ENCODE measurements around the gene ASNSD1.
"Not testable (repeated sequence)": the region's sequence is repeated elsewhere in the genome, so short reads cannot be mapped to it uniquely, and the experiment has no call there.

ASNSD1 gene

GRCh38 chr2:189659734-189660133 lies 1.5 kb upstream of the ASNSD1 start:
- no peaks in the 10 kb centered on the region for H3K9me3 ChIP-seq (ENCODE audit: severe bottlenecking)
- no peak overlapping the region for H3K4me3 ChIP-seq (ENCODE audit: low read depth, low read length)
- no peak overlapping the region for H3K27ac ChIP-seq
- no peak for DNase-seq
- peaks cover 6% of the 10 kb centered on the region for H3K36me3 ChIP-seq
- no peak for TF ChIP-seq CTCF (IDR thresholded peaks at IDR 0.05; ENCODE audit: low read depth, low read length)
- no peaks in the 10 kb centered on the region for H3K27me3 ChIP-seq (ENCODE audit: insufficient read depth, low read depth, severe bottlenecking)

GRCh38 chr2:189660803-189661147 lies 484 bp upstream of the ASNSD1 start:
- Histone ChIP-seq H3K4me3 (ENCODE audit: low read depth, low read length) (no peak overlapping the region), H3K9me3 (ENCODE audit: severe bottlenecking) (no peaks in the 10 kb centered on the region), H3K27me3 (ENCODE audit: insufficient read depth, low read depth, severe bottlenecking) (no peaks in the 10 kb centered on the region), H3K36me3 (peaks cover 13% of the 10 kb centered on the region), H3K27ac (no peak overlapping the region)
- no peak for TF ChIP-seq CTCF (IDR thresholded peaks at IDR 0.05; ENCODE audit: low read depth, low read length)
- DNase-seq = no peak

- H3K36me3 ChIP-seq = peaks cover 25% of the 10 kb centered on the region
- DNase-seq = no peak
Measured at GRCh38 chr2:189661957-189662321, 680 bp downstream of the ASNSD1 start.

GRCh38 chr2:189662669-189663226 lies 1.5 kb downstream of the ASNSD1 start:
- H3K27ac ChIP-seq = no peak overlapping the region
- no peaks in the 10 kb centered on the region for H3K27me3 ChIP-seq (ENCODE audit: insufficient read depth, low read depth, severe bottlenecking)
- no peak overlapping the region for H3K4me3 ChIP-seq (ENCODE audit: low read depth, low read length)
- H3K9me3 ChIP-seq (ENCODE audit: severe bottlenecking) = no peaks in the 10 kb centered on the region
- no peak for TF ChIP-seq CTCF (IDR thresholded peaks at IDR 0.05; ENCODE audit: low read depth, low read length)
- H3K36me3 ChIP-seq = peaks cover 33% of the 10 kb centered on the region
- DNase-seq = no peak

More at GRCh38 chr2:189661957-189662321, 680 bp downstream of the ASNSD1 start:
- H3K27ac ChIP-seq = peak overlapping the region; percentile 74
- no peaks in the 10 kb centered on the region for H3K27me3 ChIP-seq (ENCODE audit: insufficient read depth, low read depth, severe bottlenecking)
- TF ChIP-seq CTCF (IDR thresholded peaks at IDR 0.05; ENCODE audit: low read depth, low read length) = no peak
- peak overlapping the region; percentile 93 for H3K4me3 ChIP-seq (ENCODE audit: low read depth, low read length)
- H3K9me3 ChIP-seq (ENCODE audit: severe bottlenecking) = no peaks in the 10 kb centered on the region

GRCh38 chr2:189663319-189663718 lies 2.1 kb downstream of the ASNSD1 start:
- peaks cover 39% of the 10 kb centered on the region for H3K36me3 ChIP-seq
- H3K4me3 ChIP-seq (ENCODE audit: low read depth, low read length); H3K9me3 ChIP-seq (ENCODE audit: severe bottlenecking); H3K27me3 ChIP-seq (ENCODE audit: insufficient read depth, low read depth, severe bottlenecking); H3K27ac ChIP-seq; DNase-seq: not testable (repeated sequence)

GRCh38 chr2:189669913-189670312 lies 8.7 kb downstream of the ASNSD1 start:
- no peak for DNase-seq
- TF ChIP-seq CTCF (IDR thresholded peaks at IDR 0.05; ENCODE audit: low read depth, low read length) = no peak
- peaks cover 60% of the 10 kb centered on the region for H3K36me3 ChIP-seq
- no peaks in the 10 kb centered on the region for H3K9me3 ChIP-seq (ENCODE audit: severe bottlenecking)
- H3K27ac ChIP-seq = no peak overlapping the region
- H3K4me3 ChIP-seq (ENCODE audit: low read depth, low read length) = no peak overlapping the region
- no peaks in the 10 kb centered on the region for H3K27me3 ChIP-seq (ENCODE audit: insufficient read depth, low read depth, severe bottlenecking)
